Pancreas (tissue), 10 donors: ENCODE measurements around the gene KNDC1. TPM values are rescaled to one million over a fixed set of nuclear protein-coding genes. Genes with fewer than 3 reads are reported as not detected.

Source experiments
- ATAC-seq, 4 donors: fragments of 200-7000 bp; cut with Tn5 transposase; one replicate each; pipeline versions ENCODE4 v1.8.0 to v1.9.1; 2020; ENCODE audit warnings: mild to moderate bottlenecking in 4 of 4, moderate library complexity in 4 of 4
- DNase-seq, 6 donors: peaks; one replicate each; pipeline ENCODE4 v3.0.0-alpha.2; 2020
- FAIRE-seq: peaks from 2 replicates; lab custom pipeline; 2012; peaks lifted over from hg19 to GRCh38; lab: Jason Lieb, UNC
- H3K27ac ChIP-seq, 4 donors: fragments of 200-600 bp; sonication (generic); 1 replicate in 3 of 4; 2 replicates in 1 of 4; pipeline versions ENCODE4 v1.5.0 to v1.8.0; 2020
- H3K27me3 ChIP-seq, 4 donors: fragments of 200-600 bp; one replicate each; pipeline ENCODE4 v1.8.0; 2021
- H3K36me3 ChIP-seq, 3 donors: fragments of 200-600 bp; sonication (generic) in 1 of 3; one replicate each; pipeline versions ENCODE4 v1.5.0 to v1.8.0; 2020 to 2021
- H3K4me1 ChIP-seq, 3 donors: fragments of 200-600 bp; one replicate each; pipeline ENCODE4 v1.8.0; 2021
- H3K4me3 ChIP-seq, 4 donors: fragments of 200-600 bp; sonication (generic) in 2 of 4; one replicate each; pipeline versions ENCODE4 v1.5.0 to v1.8.0; 2020 to 2021
- H3K9me3 ChIP-seq, 4 donors: fragments of 200-600 bp; one replicate each; pipeline ENCODE4 v1.8.0; 2021
- WGBS, 2 donors: extraction: QIAGEN DNeasy Blood & Tissue Kit; methylation state at CpG; one replicate each; pipeline ENCODE4 v1.1.7; 2013; 5-methylcytosine and 5-hydroxymethylcytosine counted together
- intact Hi-C, 3 donors: fragments of 100-400 bp; cut with DNase I; formaldehyde crosslinking; loops; one replicate each; pipeline versions ENCODE4 v1.11.1 to v1.14.2; 2022
- microRNA-seq, 2 donors: library from miRNA; unstranded; fragments of <30 nt; microRNA quantifications; one replicate each; pipeline versions ENCODE4 to v1.1.0, GENCODE V29; 2019 to 2020
- polyA plus RNA-seq, 2 donors: library from polyadenylated mRNA; stranded (reverse); fragments of 200-250 nt; gene quantifications; one replicate each; pipeline ENCODE4 v1.2.3, GENCODE V29; 2013
- total RNA-seq, 6 donors: library from RNA; stranded (reverse); fragmentation: NEBNext Ultra II Directional in 4 of 6; extraction: Animal tissue kit (Norgen Biotek cat#: 25700) in 4 of 6; gene quantifications; one replicate each; pipeline versions ENCODE4 v1.2.1 to v1.2.4, GENCODE V29; 2021 to 2023
- TF ChIP-seq, protein P1 (sequence below), 4 donors: fragments of 200-600 bp; sonication (generic) in 3 of 4; IDR thresholded peaks; one replicate each; pipeline versions ENCODE4 v1.5.0 to v1.8.0; 2021; ENCODE audit warnings: antibody characterized with exemption in 4 of 4
- donor health status: healthy with polysubstance abuse.
- donor health status: DM: no; HTN: no; CAD: no; lungs with moderate emphysema.
- donor health status: DM: no; HTN: no; CAD: no.
- donor health status: control.
- donor health status: control.
- donor health status: Bipolar disorder and iron deficiency.
- donor health status: DM: yes; HTN: yes; CAD: no.
- donor health status: DM: no; HTN: no; CAD: no.
- donor health status: DM: no; HTN: no; CAD: no.
- donor health status: DM: yes; HTN: yes; CAD: no.

KNDC1 gene
- total and polyA plus RNA-seq, 8 donors: 0.14 to 3.1 (median 0.74) TPM

DNA sequence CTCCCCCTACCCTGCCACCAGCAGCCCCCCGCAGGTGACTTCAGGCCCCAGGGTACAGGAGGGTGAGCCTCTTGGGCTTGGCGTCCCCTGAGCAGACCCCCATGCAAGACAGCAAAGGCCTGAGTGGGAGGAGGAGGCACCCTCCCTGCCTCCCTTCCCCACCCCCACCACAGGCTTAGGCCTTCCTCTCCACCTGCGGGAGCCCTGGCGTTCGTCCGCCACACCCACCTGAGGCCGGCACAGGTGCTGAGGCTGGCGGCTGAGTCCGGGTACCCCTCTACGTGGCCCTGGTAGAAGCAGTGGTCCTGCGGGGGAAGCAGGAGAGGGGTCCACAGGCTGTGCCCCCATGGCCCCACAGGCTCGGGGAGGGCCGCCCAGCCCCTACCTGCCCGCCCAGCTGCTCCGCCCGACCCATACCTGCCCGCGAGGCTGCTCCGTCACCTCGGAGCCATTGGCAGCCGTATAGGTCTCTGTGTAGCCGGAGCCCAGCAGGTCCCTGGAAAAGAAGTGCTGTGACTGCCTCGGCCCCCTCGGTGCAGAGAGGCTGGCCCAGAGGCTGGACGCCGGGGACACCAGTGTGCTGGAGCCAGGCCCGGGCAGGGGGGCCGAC is 113.6 kb downstream of the KNDC1 start:
- intact Hi-C loops: no loop called here
- H3K9me3 ChIP-seq: no peaks in the 10 kb centered on the region
- peaks cover 9 to 16% (median 14%) of the 10 kb centered on the region in 3 donors for H3K4me1 ChIP-seq
- H3K27ac ChIP-seq: no peak overlapping the region
- H3K36me3 ChIP-seq: peaks cover 0 to 6% (median 0%) of the 10 kb centered on the region in 3 donors
- H3K4me3 ChIP-seq: no peak overlapping the region
- FAIRE-seq (no peak), ATAC-seq (no peak), DNase-seq (peak in 1 of 6 donors; percentile 69)
- H3K27me3 ChIP-seq: no peaks in the 10 kb centered on the region
- TF ChIP-seq, protein P1, sequence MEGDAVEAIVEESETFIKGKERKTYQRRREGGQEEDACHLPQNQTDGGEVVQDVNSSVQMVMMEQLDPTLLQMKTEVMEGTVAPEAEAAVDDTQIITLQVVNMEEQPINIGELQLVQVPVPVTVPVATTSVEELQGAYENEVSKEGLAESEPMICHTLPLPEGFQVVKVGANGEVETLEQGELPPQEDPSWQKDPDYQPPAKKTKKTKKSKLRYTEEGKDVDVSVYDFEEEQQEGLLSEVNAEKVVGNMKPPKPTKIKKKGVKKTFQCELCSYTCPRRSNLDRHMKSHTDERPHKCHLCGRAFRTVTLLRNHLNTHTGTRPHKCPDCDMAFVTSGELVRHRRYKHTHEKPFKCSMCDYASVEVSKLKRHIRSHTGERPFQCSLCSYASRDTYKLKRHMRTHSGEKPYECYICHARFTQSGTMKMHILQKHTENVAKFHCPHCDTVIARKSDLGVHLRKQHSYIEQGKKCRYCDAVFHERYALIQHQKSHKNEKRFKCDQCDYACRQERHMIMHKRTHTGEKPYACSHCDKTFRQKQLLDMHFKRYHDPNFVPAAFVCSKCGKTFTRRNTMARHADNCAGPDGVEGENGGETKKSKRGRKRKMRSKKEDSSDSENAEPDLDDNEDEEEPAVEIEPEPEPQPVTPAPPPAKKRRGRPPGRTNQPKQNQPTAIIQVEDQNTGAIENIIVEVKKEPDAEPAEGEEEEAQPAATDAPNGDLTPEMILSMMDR (IDR thresholded peaks at IDR 0.05): no peak
- 91 to 92% methylated on average over 26 to 28 of the region's 28 CpGs for WGBS, 2 donors

DNA sequence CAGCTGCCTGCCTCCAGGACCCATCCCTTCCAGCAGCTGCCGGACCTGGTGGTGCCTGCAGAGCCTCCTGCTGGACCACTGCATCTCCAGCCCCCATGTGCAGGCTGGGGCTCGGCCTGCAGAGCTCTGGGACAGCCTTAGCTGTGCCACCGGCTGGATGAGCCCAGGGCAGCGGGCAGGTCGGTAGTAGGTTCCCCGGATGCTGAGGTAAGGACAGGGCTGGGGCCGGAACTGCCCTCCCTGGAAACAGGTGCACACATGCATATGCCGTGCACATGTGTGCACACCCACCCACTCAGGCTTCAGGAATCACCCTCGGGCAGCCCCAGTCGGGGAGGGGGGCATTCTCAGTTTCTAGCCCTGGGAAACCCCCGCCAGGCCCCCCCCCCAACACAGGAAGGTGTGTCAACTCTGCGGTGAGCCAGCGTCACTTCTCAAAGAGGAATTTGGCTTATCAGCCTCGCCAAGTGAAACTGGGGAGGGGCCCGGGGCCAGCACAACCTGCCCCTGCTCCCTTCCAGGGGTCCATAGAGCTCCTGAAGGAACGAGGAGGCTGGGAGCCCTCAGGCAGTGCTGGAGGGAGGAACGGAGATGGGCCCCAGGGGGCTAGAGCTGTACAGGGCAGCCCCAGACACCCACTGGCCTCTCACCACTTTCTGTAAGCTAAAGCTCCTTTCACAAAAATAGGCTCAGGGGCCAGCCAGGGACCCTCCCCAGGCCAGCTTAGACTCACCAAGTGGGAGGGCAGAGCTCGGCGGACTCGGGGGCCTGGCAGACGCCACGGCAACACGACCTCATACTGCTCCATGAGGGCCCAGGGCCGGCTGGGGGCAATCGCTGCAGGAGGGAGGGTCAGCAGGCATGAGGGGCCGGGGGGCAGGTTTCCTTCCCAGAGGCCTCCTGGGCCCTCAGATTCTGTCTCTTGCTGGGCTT is 115.0 kb downstream of the KNDC1 start:
- Histone ChIP-seq H3K27me3 (no peaks in the 10 kb centered on the region), H3K9me3 (no peaks in the 10 kb centered on the region), H3K4me1 (peaks cover 13 to 20% (median 18%) of the 10 kb centered on the region in 3 donors), H3K4me3 (peak overlapping the region in 1 of 4 donors; percentile 39), H3K36me3 (peaks cover 0 to 6% (median 0%) of the 10 kb centered on the region in 3 donors), H3K27ac (no peak overlapping the region)
- DNase-seq (peak in 1 of 6 donors; percentile 77), FAIRE-seq (no peak), ATAC-seq (no peak)
- TF ChIP-seq, protein P1 (IDR thresholded peaks at IDR 0.05): no peak
- intact Hi-C loops: no loop called here
- 70 to 77% methylated on average over 26 of the region's 26 CpGs for WGBS, 2 donors

DNA sequence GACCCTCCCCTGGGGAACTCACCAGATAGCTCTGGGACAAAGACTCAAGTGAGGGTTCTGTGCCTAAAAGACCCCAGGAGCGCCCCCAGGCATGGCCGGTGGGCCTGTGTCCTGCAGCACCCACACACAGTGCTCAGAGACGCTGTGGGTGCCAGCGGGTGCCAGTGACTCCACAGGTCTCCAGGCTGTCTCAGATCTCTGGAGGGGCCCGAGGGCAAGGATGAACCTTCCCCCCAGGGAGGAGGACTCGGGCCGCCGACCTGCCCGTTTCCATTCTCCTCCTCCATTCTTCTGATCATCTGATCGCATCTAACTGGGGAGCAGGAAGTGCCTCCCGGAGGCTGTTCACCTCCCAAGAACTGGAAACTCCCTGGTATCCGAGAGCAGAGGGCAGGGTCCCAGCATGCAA is 115.7 kb downstream of the KNDC1 start:
- ATAC-seq (no peak), DNase-seq (no peak), FAIRE-seq (no peak)
- no peaks in the 10 kb centered on the region for H3K9me3 ChIP-seq
- intact Hi-C loops: no loop called here
- WGBS, 2 donors: 68 to 70% methylated on average over 11 to 12 of the region's 12 CpGs
- H3K4me3 ChIP-seq: peak overlapping the region in 1 of 4 donors; percentile 39
- H3K27me3 ChIP-seq: no peaks in the 10 kb centered on the region
- no peak overlapping the region for H3K27ac ChIP-seq
- H3K4me1 ChIP-seq: peaks cover 13 to 20% (median 18%) of the 10 kb centered on the region in 3 donors
- H3K36me3 ChIP-seq: peaks cover 0 to 6% (median 0%) of the 10 kb centered on the region in 3 donors
- TF ChIP-seq, protein P1 (IDR thresholded peaks at IDR 0.05): no peak

Small RNA genes within 50 kb of the gene (microRNA-seq; reads per million reads assigned to microRNA genes)
- gene MIR202: 0.59 to 3.1 reads per million in 2 donors

Other genes starting within 250 kb of the KNDC1 start
- 1 to 10 TPM in 2 of 6 donors, under 1 TPM in 4; 0.39 to 1.3 (median 0.79) TPM for gene CFAP46, start 217.6 kb upstream of the KNDC1 start, total RNA-seq
- gene CFAP46, start 217.6 kb upstream of the KNDC1 start, polyA plus RNA-seq: 1 to 10 TPM; 1.3 to 1.6 TPM
- under 1 TPM in 5 of 6 donors, not detected in 1; 0.03 to 0.12 (median 0.09) TPM for gene ADGRA1, start 72.3 kb upstream of the KNDC1 start, total RNA-seq
- under 1 TPM; 0.15 to 0.85 TPM for gene ADGRA1, start 72.3 kb upstream of the KNDC1 start, polyA plus RNA-seq
- not detected for gene UTF1, start 70.0 kb downstream of the KNDC1 start, total RNA-seq
- not detected for gene UTF1, start 70.0 kb downstream of the KNDC1 start, polyA plus RNA-seq
- under 1 TPM; 0.09 to 0.62 (median 0.34) TPM for gene VENTX, start 77.6 kb downstream of the KNDC1 start, total RNA-seq
- gene VENTX, start 77.6 kb downstream of the KNDC1 start, polyA plus RNA-seq: 1 to 10 TPM in 1 of 2 donors, under 1 TPM in 1; 0.66 to 1.3 TPM
- gene ADAM8, start 116.6 kb downstream of the KNDC1 start, total RNA-seq: 1 to 10 TPM; 2.0 to 9.8 (median 5.0) TPM
- gene ADAM8, start 116.6 kb downstream of the KNDC1 start, polyA plus RNA-seq: 1 to 10 TPM; 7.2 to 8.5 TPM
- 10 to 100 TPM; 23.5 to 33.3 (median 28.9) TPM for gene TUBGCP2, start 148.7 kb downstream of the KNDC1 start, total RNA-seq
- gene TUBGCP2, start 148.7 kb downstream of the KNDC1 start, polyA plus RNA-seq: 100 to 1,000 TPM in 1 of 2 donors, 10 to 100 TPM in 1; 97.5 to 161 TPM
- gene ZNF511, start 148.7 kb downstream of the KNDC1 start, total RNA-seq: 10 to 100 TPM; 13.3 to 18.7 (median 16.3) TPM
- gene ZNF511, start 148.7 kb downstream of the KNDC1 start, polyA plus RNA-seq: 10 to 100 TPM; 28.1 to 40.3 TPM
- 1 to 10 TPM in 4 of 6 donors, under 1 TPM in 2; 0.75 to 7.0 (median 2.3) TPM for gene CALY, start 176.7 kb downstream of the KNDC1 start, total RNA-seq
- 10 to 100 TPM in 1 of 2 donors, 1 to 10 TPM in 1; 3.7 to 17.8 TPM for gene CALY, start 176.7 kb downstream of the KNDC1 start, polyA plus RNA-seq
- not detected for gene PRAP1, start 187.2 kb downstream of the KNDC1 start, total RNA-seq
- gene PRAP1, start 187.2 kb downstream of the KNDC1 start, polyA plus RNA-seq: not detected
- 10 to 100 TPM in 2 of 6 donors, 1 to 10 TPM in 4; 6.3 to 19.2 (median 6.7) TPM for gene FUOM, start 197.8 kb downstream of the KNDC1 start, total RNA-seq
- gene FUOM, start 197.8 kb downstream of the KNDC1 start, polyA plus RNA-seq: 10 to 100 TPM; 18.0 to 18.6 TPM
- 10 to 100 TPM; 32.4 to 47.2 (median 36.1) TPM for gene ECHS1, start 213.1 kb downstream of the KNDC1 start, total RNA-seq
- gene ECHS1, start 213.1 kb downstream of the KNDC1 start, polyA plus RNA-seq: 10 to 100 TPM; 43.0 to 69.2 TPM
- gene PAOX, start 219.0 kb downstream of the KNDC1 start, total RNA-seq: 1 to 10 TPM; 2.8 to 4.9 (median 3.4) TPM
- gene PAOX, start 219.0 kb downstream of the KNDC1 start, polyA plus RNA-seq: 1 to 10 TPM; 6.4 to 9.9 TPM
- 10 to 100 TPM; 17.2 to 28.9 (median 21.3) TPM for gene MTG1, start 233.9 kb downstream of the KNDC1 start, total RNA-seq
- 10 to 100 TPM; 62.2 to 62.9 TPM for gene MTG1, start 233.9 kb downstream of the KNDC1 start, polyA plus RNA-seq